Effector memory CD4-positive, alpha-beta T cell (primary cell): Measurements from ENCODE around the gene TMPRSS3.
A peak's percentile ranks its signal among the peaks of the same experiment; 100 is the strongest.

Experiments
- DNase-seq, 3 donors: peaks; one replicate each; pipeline ENCODE4 v3.0.0-alpha.2; 2020
- H3K27ac ChIP-seq: 2 replicates; pipeline ENCODE4 v1.7.0; 2013; ENCODE audit warnings: mild to moderate bottlenecking, low read length, moderate library complexity; ENCODE audit not compliant: insufficient read depth, poor library complexity, severe bottlenecking
- H3K27me3 ChIP-seq: replicated peaks from 2 replicates; pipeline ENCODE4 v1.7.0; 2013; ENCODE audit warnings: mild to moderate bottlenecking, low read length; ENCODE audit not compliant: insufficient read depth, control insufficient read depth, poor library complexity, severe bottlenecking
- H3K36me3 ChIP-seq: 2 replicates; pipeline ENCODE4 v1.7.0; 2013; ENCODE audit warnings: mild to moderate bottlenecking, low read length, moderate library complexity; ENCODE audit not compliant: control insufficient read depth, insufficient read depth
- H3K4me1 ChIP-seq: 2 replicates; pipeline ENCODE4 v1.7.0; 2013; ENCODE audit warnings: low read length, mild to moderate bottlenecking; ENCODE audit not compliant: control insufficient read depth, insufficient read depth, poor library complexity, severe bottlenecking
- H3K4me3 ChIP-seq: 2 replicates; pipeline ENCODE4 v1.7.0; 2013; ENCODE audit warnings: low read length, low read depth, mild to moderate bottlenecking; ENCODE audit not compliant: insufficient read depth, poor library complexity, severe bottlenecking
- H3K9me3 ChIP-seq: 2 replicates; pipeline ENCODE4 v1.7.0; 2013; ENCODE audit warnings: mild to moderate bottlenecking, low read length, moderate library complexity; ENCODE audit not compliant: control insufficient read depth

TMPRSS3 gene

GRCh38 chr21:42376338-42376982, 19.4 kb downstream of the TMPRSS3 start:
- no peaks in the 10 kb centered on the region for H3K36me3 ChIP-seq

GRCh38 chr21:42375966-42376337, 19.9 kb downstream of the TMPRSS3 start:
- DNase-seq: no peak
- no peak overlapping the region for H3K4me3 ChIP-seq
- H3K9me3 ChIP-seq: no peaks in the 10 kb centered on the region
- no peaks in the 10 kb centered on the region for H3K36me3 ChIP-seq
- no peak overlapping the region for H3K27ac ChIP-seq
- no peaks in the 10 kb centered on the region for H3K27me3 ChIP-seq
- H3K4me1 ChIP-seq: no peaks in the 10 kb centered on the region

More at GRCh38 chr21:42376338-42376982, 19.4 kb downstream of the TMPRSS3 start:
- no peaks in the 10 kb centered on the region for H3K27me3 ChIP-seq
- DNase-seq: peak in 1 of 3 donors; percentile 40
- no peak overlapping the region for H3K27ac ChIP-seq
- no peaks in the 10 kb centered on the region for H3K4me1 ChIP-seq
- no peaks in the 10 kb centered on the region for H3K9me3 ChIP-seq
- H3K4me3 ChIP-seq: no peak overlapping the region

GRCh38 chr21:42375506-42375905, 20.3 kb downstream of the TMPRSS3 start:
- Histone ChIP-seq H3K4me1 (no peaks in the 10 kb centered on the region), H3K27ac (no peak overlapping the region), H3K9me3 (no peaks in the 10 kb centered on the region), H3K4me3 (no peak overlapping the region), H3K27me3 (no peaks in the 10 kb centered on the region), H3K36me3 (no peaks in the 10 kb centered on the region)
- no peak for DNase-seq

- Histone ChIP-seq H3K9me3 (no peaks in the 10 kb centered on the region), H3K27me3 (no peaks in the 10 kb centered on the region), H3K4me3 (no peak overlapping the region), H3K4me1 (no peaks in the 10 kb centered on the region), H3K27ac (no peak overlapping the region), H3K36me3 (no peaks in the 10 kb centered on the region)
- no peak for DNase-seq
Measured at GRCh38 chr21:42374864-42375499, 20.9 kb downstream of the TMPRSS3 start.

- H3K4me3 ChIP-seq: no peak overlapping the region
- H3K27me3 ChIP-seq: no peaks in the 10 kb centered on the region
- no peak overlapping the region for H3K27ac ChIP-seq
- no peak for DNase-seq
- H3K36me3 ChIP-seq: no peaks in the 10 kb centered on the region
- H3K9me3 ChIP-seq: no peaks in the 10 kb centered on the region
- H3K4me1 ChIP-seq: no peaks in the 10 kb centered on the region
Measured at GRCh38 chr21:42374457-42374856, 21.4 kb downstream of the TMPRSS3 start.

- H3K36me3 ChIP-seq: no peaks in the 10 kb centered on the region
- no peak overlapping the region for H3K27ac ChIP-seq
- DNase-seq: no peak
- H3K9me3 ChIP-seq: no peaks in the 10 kb centered on the region
- H3K4me1 ChIP-seq: no peaks in the 10 kb centered on the region
- no peak overlapping the region for H3K4me3 ChIP-seq
- no peaks in the 10 kb centered on the region for H3K27me3 ChIP-seq
Measured at GRCh38 chr21:42373908-42374455, 21.9 kb downstream of the TMPRSS3 start.

- no peak overlapping the region for H3K4me3 ChIP-seq
- DNase-seq: no peak
- H3K4me1 ChIP-seq: no peaks in the 10 kb centered on the region
- no peaks in the 10 kb centered on the region for H3K27me3 ChIP-seq
- H3K36me3 ChIP-seq: no peaks in the 10 kb centered on the region
- H3K27ac ChIP-seq: no peak overlapping the region
- H3K9me3 ChIP-seq: no peaks in the 10 kb centered on the region
Measured at GRCh38 chr21:42373196-42373907, 22.5 kb downstream of the TMPRSS3 start.

- Histone ChIP-seq H3K9me3 (no peaks in the 10 kb centered on the region), H3K4me3 (no peak overlapping the region), H3K27me3 (no peaks in the 10 kb centered on the region), H3K36me3 (no peaks in the 10 kb centered on the region), H3K4me1 (no peaks in the 10 kb centered on the region), H3K27ac (no peak overlapping the region)
- DNase-seq: no peak
Measured at GRCh38 chr21:42370894-42371654, 24.8 kb downstream of the TMPRSS3 start.

GRCh38 chr21:42369821-42370220, 26.0 kb downstream of the TMPRSS3 start:
- no peak for DNase-seq
- Histone ChIP-seq H3K4me1 (no peaks in the 10 kb centered on the region), H3K27ac (no peak overlapping the region), H3K36me3 (no peaks in the 10 kb centered on the region), H3K4me3 (no peak overlapping the region), H3K9me3 (no peaks in the 10 kb centered on the region), H3K27me3 (no peaks in the 10 kb centered on the region)
